Fibroblast of lung (primary cell): ENCODE measurements around the gene HGS. TPM values are rescaled to one million over a fixed set of nuclear protein-coding genes. Genes with fewer than 3 reads are reported as not detected.

Experiments
- DNase-seq, 2 donors: peaks; one replicate each; pipeline versions ENCODE4 v3.0.0 to v3.0.0-alpha.2; 2010; ENCODE audit warnings: low read depth in 2 of 2
- H2AFZ ChIP-seq: 2 replicates; pipeline ENCODE4 v1.5.1; 2012; ENCODE audit warnings: low read length, control low read depth, inconsistent platforms
- H3K27ac ChIP-seq: 2 replicates; pipeline ENCODE4 v1.5.1; 2011; ENCODE audit warnings: low read length, control low read depth; ENCODE audit not compliant: insufficient read depth
- H3K27me3 ChIP-seq: 2 replicates; pipeline ENCODE4 v1.5.1; 2011; ENCODE audit warnings: mild to moderate bottlenecking, low read length; ENCODE audit not compliant: control insufficient read depth, insufficient read depth
- H3K36me3 ChIP-seq: 2 replicates; pipeline ENCODE4 v1.5.1; 2011; ENCODE audit warnings: low read length; ENCODE audit not compliant: control insufficient read depth, insufficient read depth
- H3K4me1 ChIP-seq: 2 replicates; pipeline ENCODE4 v1.5.1; 2011; ENCODE audit warnings: low read length; ENCODE audit not compliant: control insufficient read depth, insufficient read depth; ENCODE audit errors: extremely low read depth
- H3K4me2 ChIP-seq: 2 replicates; pipeline ENCODE4 v1.5.1; 2011; ENCODE audit warnings: low read length, control low read depth; ENCODE audit not compliant: insufficient read depth; ENCODE audit errors: extremely low read depth
- H3K4me3 ChIP-seq, 4 experiments: fragments of 200-600 bp in 1 of 4; sonication (generic) in 1 of 4; replicated peaks in 1 of 4; 2 replicates each; pipeline ENCODE4 v1.5.1; 2011 to 2016; ENCODE audit warnings: low read length in 4 of 4, low read depth in 3 of 4, mild to moderate bottlenecking in 3 of 4, control low read depth in 2 of 4, inconsistent platforms in 1 of 4, mixed read lengths in 1 of 4; ENCODE audit not compliant: insufficient read depth in 1 of 4; ENCODE audit errors: control extremely low read depth in 1 of 4
- H3K79me2 ChIP-seq: 2 replicates; pipeline ENCODE4 v1.5.1; 2012; ENCODE audit warnings: mild to moderate bottlenecking, low read length, inconsistent platforms; ENCODE audit not compliant: control insufficient read depth, insufficient read depth
- H3K9ac ChIP-seq: 2 replicates; pipeline ENCODE4 v1.5.1; 2011; ENCODE audit warnings: mild to moderate bottlenecking, low read length, control low read depth; ENCODE audit not compliant: insufficient read depth
- H3K9me3 ChIP-seq: 2 replicates; pipeline ENCODE4 v1.5.1; 2012; ENCODE audit warnings: low read depth, low read length; ENCODE audit not compliant: control insufficient read depth, insufficient read depth
- H4K20me1 ChIP-seq: 2 replicates; pipeline ENCODE4 v1.5.1; 2011; ENCODE audit warnings: low read length; ENCODE audit not compliant: control insufficient read depth, insufficient read depth; ENCODE audit errors: extremely low read depth
- EZH2 ChIP-seq: IDR thresholded peaks from 2 replicates; pipeline ENCODE4 v1.5.1; 2012; ENCODE audit warnings: low read length, control low read depth, mild to moderate bottlenecking; ENCODE audit errors: missing control alignments
- polyA plus RNA-seq, 2 donors: library from polyadenylated mRNA; depleted of rRNA in 1 of 2; stranded (reverse) in 1 of 2; unstranded in 1 of 2; fragments of >200 nt; gene quantifications; 2 replicates each; pipeline ENCODE4 v1.2.1, GENCODE V29; 2011 to 2012; ENCODE audit warnings: missing spikeins in 1 of 2
- total RNA-seq: library from RNA; depleted of rRNA; stranded (reverse); fragments of >200 nt; gene quantifications from 2 replicates; pipeline ENCODE4 v1.2.1, GENCODE V29; 2014
- TF ChIP-seq, protein P1 (sequence below), 2 donors: IDR thresholded peaks in 1 of 2; conservative IDR thresholded peaks in 1 of 2; 1 replicate in 1 of 2; 2 replicates in 1 of 2; pipeline ENCODE4 v1.5.1; 2011 to 2012; ENCODE audit warnings: low read length in 2 of 2, control low read depth in 1 of 2, inconsistent platforms in 1 of 2, low read depth in 1 of 2, mild to moderate bottlenecking in 1 of 2

HGS gene
- total and polyA plus RNA-seq, 2 donors (not counting 1 experiment from before 2014, with no cell fraction given) = 43.1 to 65.7 TPM

- H3K4me3 ChIP-seq = peak overlapping the region in 2 of 4 experiments; percentile 36 to 66
- no peak for TF ChIP-seq EZH2
- TF ChIP-seq, protein P1, sequence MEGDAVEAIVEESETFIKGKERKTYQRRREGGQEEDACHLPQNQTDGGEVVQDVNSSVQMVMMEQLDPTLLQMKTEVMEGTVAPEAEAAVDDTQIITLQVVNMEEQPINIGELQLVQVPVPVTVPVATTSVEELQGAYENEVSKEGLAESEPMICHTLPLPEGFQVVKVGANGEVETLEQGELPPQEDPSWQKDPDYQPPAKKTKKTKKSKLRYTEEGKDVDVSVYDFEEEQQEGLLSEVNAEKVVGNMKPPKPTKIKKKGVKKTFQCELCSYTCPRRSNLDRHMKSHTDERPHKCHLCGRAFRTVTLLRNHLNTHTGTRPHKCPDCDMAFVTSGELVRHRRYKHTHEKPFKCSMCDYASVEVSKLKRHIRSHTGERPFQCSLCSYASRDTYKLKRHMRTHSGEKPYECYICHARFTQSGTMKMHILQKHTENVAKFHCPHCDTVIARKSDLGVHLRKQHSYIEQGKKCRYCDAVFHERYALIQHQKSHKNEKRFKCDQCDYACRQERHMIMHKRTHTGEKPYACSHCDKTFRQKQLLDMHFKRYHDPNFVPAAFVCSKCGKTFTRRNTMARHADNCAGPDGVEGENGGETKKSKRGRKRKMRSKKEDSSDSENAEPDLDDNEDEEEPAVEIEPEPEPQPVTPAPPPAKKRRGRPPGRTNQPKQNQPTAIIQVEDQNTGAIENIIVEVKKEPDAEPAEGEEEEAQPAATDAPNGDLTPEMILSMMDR (conservative IDR thresholded peaks at IDR 0.05 in 1 of 2, IDR thresholded peaks at IDR 0.05 in 1 of 2; ENCODE audit: low read depth in 1 of 2, low read length in 2 of 2) = no peak
- no peak for DNase-seq
- H3K36me3 ChIP-seq = peaks cover under 1% of the 10 kb centered on the region
- peaks cover 7% of the 10 kb centered on the region for H3K79me2 ChIP-seq
- peaks cover 20% of the 10 kb centered on the region for H3K4me1 ChIP-seq
- no peak overlapping the region for H3K9ac ChIP-seq
- H3K27ac ChIP-seq = no peak overlapping the region
- peak overlapping the region; percentile 93 for H3K4me2 ChIP-seq
- no peaks in the 10 kb centered on the region for H3K27me3 ChIP-seq
- no peak overlapping the region for H2AFZ ChIP-seq
- H4K20me1 ChIP-seq = no peaks in the 10 kb centered on the region
- H3K9me3 ChIP-seq = no peaks in the 10 kb centered on the region
Observed at GRCh38 chr17:81713556-81714411, 30.0 kb downstream of the HGS start.

DNA sequence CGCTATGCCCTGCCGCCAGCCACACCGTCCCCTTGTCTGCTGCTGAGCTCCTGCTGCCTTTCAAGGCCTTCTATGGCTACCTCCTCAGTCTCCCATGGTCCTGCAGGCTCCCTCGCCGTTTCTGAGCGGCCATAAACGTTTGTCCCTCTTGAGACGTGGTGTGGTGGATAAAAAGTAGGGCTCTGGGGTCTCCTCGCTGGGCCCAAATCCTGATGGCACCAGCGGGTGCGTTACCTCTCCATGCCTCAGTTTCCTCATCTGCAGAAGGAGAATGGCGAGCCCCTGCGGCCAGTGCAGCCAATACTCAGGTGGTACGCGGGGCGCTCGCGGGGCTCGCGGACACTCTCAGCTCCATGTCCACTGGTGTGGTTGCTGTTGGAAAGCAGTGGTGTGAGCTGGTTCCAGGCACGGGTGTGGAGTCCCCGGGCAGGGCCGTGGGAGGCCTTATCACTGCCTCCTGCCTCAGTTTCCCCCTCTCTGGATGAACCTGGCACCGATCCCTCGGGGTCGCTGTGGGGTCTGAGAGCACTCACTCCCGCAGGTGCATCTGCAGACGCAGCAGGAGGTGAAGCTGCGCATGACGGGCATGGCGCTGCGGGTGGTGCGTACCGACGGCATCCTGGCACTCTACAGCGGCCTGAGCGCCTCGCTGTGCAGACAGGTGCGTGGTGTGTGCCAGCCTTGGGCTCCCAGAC lies 30.7 kb downstream of the HGS start:
- H3K79me2 ChIP-seq = peaks cover 7% of the 10 kb centered on the region
- H3K27ac ChIP-seq = no peak overlapping the region
- peaks cover 3% of the 10 kb centered on the region for H3K36me3 ChIP-seq
- no peak overlapping the region for H2AFZ ChIP-seq
- no peak overlapping the region for H3K4me2 ChIP-seq
- peaks cover 20% of the 10 kb centered on the region for H3K4me1 ChIP-seq
- H4K20me1 ChIP-seq = no peaks in the 10 kb centered on the region
- no peaks in the 10 kb centered on the region for H3K27me3 ChIP-seq
- TF ChIP-seq EZH2 = no peak
- TF ChIP-seq, protein P1 (conservative IDR thresholded peaks at IDR 0.05 in 1 of 2, IDR thresholded peaks at IDR 0.05 in 1 of 2; ENCODE audit: low read depth in 1 of 2, low read length in 2 of 2) = no peak
- H3K4me3 ChIP-seq = no peak overlapping the region
- DNase-seq = no peak
- H3K9me3 ChIP-seq = no peaks in the 10 kb centered on the region
- no peak overlapping the region for H3K9ac ChIP-seq

DNA sequence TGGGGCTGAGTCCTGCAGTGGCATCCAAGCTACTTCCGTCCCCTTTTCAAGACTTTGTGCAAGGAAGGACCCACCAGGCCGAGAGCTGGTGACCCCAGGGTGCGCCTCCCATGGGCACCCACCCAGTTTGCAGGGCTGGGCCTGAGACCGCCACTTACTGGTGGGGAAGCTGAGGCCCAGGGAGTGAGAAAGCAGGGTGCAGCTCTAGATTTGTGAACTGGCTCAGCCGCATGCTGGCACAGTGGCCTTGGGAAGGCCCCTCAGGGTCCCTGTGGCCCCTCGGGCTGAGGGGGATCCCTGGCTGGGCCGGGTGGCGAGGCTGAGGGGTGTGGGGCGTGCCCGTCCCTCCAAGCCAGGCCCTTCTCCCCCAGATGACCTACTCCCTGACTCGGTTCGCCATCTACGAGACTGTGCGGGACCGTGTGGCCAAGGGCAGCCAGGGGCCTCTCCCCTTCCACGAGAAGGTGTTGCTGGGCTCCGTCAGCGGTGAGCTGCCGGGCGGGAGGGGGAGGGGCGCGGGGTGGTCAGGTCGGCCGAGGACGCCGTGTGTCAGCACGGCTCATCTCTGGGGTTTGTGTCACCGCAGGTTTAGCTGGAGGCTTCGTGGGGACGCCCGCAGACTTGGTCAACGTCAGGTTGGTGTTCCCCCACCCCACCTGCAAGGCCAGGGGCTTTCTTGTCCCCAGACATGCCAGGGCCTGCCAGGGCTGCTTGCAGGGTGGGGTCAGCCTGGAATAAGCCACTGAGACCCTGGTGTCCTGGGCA lies 31.5 kb downstream of the HGS start:
- H3K9ac ChIP-seq = no peak overlapping the region
- peaks cover 3% of the 10 kb centered on the region for H3K36me3 ChIP-seq
- no peak overlapping the region for H3K4me3 ChIP-seq
- H3K4me1 ChIP-seq = peaks cover 20% of the 10 kb centered on the region
- H3K27me3 ChIP-seq = no peaks in the 10 kb centered on the region
- no peak overlapping the region for H2AFZ ChIP-seq
- H3K4me2 ChIP-seq = no peak overlapping the region
- H3K9me3 ChIP-seq = no peaks in the 10 kb centered on the region
- no peak for DNase-seq
- H3K79me2 ChIP-seq = peaks cover 7% of the 10 kb centered on the region
- TF ChIP-seq, protein P1 (conservative IDR thresholded peaks at IDR 0.05 in 1 of 2, IDR thresholded peaks at IDR 0.05 in 1 of 2; ENCODE audit: low read depth in 1 of 2, low read length in 2 of 2) = no peak
- TF ChIP-seq EZH2 = no peak
- no peak overlapping the region for H3K27ac ChIP-seq
- H4K20me1 ChIP-seq = no peaks in the 10 kb centered on the region
